ENCODE results near the gene CCDC194.
A peak's percentile ranks its signal among the peaks of the same experiment; 100 is the strongest.

The CCDC194 gene

GRCh38 chr19:17406046-17406886 is 12.3 kb upstream of the CCDC194 start:
- no peak for DNase-seq (ENCODE audit: low spot score)

DNA sequence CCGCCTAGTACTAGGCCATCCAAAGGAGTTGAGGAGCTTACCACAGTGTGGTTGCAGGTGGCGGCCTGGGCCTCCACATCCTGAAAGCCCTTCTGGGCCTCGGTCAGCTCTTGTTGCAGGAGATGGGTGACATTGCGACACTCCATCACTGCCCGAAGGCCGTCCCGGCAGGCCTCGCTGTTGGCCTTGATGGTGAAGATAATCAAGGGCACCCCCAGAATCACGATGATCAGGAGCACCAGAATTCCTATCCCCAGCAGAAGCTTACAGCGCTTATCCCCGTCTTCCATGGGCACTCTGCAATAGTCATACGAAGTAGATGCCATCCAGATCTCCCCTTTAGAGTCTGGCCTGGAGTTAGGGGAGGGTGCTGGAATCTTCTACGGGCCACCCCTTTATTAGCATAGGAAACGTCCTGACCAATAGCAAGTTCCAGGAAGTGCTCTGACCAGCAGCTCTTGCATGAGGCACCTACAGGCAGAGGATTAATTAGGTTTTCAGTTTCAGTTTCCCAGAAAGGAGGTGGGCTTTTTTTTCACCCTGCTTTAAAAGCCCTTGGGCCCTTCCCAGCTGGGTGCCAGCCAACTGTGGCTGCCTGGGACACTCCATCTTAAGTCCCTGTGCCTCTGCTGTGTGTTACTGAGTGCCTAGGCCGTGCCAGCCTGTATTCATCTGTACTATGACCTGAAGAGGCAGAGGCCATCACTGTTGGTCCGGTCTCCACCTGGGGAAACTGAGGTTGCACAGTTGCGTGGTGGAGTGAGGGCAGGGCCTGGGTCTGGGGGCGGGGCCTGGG is 11.5 kb upstream of the CCDC194 start, which contains the start of gene BST2:
TSS of gene BST2 (minus strand) at position 381 of the 796 bp plus-strand sequence. CDS start at position 326, 55 bp downstream.
- DNase-seq (ENCODE audit: low spot score), result peak; percentile 80

GRCh38 chr19:17404621-17405249 is 10.7 kb upstream of the CCDC194 start:
- no peak for DNase-seq (ENCODE audit: low spot score)

- DNase-seq (ENCODE audit: low spot score), result peak; percentile 55
Observed at GRCh38 chr19:17404015-17404414, 10.0 kb upstream of the CCDC194 start.

DNA sequence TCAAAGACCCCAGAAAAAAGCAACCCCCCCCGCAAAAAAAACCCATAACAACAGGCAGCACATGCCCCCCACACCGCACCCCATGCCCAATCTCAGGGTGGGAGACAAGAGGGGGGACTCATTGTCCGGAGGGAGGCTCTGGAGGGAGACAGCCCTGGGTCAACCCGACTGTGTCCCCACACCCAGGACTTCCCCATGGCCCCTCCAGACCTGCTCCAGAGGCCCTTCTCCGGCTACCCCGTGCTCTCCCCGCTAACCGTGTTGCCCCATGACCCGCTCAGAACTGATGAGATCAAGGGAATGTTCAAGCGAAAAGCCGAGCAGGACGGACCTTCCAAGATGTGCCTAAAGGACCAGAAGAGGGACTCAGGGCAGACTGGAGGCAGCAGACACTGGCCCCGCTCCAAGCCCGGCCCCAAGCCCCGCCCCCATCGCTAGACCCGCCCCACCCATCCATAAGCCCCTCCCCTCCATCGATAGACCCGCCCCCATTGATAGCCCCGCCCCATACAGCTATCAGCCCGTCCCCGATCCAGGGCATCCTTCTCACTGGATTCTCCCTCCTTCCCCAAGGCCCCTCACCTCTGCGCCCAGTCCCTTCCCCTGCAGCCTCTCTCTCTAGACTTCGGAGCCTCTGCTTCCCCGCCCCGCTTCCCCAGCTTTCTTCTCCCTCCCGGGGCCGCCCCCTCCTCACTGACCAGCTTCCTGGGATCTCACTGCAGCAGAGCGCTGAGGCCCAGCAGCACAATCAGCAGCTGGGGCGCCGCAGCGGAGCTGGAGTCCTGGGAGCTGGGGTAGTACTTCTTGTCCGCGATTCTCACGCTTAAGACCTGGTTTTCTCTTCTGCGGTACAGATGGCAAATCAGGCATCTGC is 9.2 kb upstream of the CCDC194 start:
- peak; percentile 93 for DNase-seq (ENCODE audit: low spot score)

DNA sequence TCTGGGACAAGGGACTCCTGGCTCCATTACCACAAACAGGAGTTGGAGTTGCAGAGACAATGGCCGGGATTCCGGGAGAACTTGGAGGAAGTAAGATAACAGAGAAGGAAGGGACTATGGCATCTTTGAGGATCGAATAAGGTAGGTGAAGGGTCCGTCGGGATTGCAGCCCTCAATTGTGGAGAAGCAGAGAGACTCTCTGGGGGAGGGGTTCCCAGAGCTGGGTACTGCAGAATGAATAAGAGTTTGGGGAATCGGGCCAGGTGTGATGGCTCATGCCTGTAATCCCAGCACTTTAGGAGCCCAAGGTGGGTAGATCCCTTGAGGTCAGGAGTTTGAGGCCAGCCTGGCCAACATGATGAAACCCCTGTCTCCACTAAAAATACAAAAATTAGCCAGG is 7.6 kb upstream of the CCDC194 start:
- DNase-seq (ENCODE audit: low spot score), result no peak

DNA sequence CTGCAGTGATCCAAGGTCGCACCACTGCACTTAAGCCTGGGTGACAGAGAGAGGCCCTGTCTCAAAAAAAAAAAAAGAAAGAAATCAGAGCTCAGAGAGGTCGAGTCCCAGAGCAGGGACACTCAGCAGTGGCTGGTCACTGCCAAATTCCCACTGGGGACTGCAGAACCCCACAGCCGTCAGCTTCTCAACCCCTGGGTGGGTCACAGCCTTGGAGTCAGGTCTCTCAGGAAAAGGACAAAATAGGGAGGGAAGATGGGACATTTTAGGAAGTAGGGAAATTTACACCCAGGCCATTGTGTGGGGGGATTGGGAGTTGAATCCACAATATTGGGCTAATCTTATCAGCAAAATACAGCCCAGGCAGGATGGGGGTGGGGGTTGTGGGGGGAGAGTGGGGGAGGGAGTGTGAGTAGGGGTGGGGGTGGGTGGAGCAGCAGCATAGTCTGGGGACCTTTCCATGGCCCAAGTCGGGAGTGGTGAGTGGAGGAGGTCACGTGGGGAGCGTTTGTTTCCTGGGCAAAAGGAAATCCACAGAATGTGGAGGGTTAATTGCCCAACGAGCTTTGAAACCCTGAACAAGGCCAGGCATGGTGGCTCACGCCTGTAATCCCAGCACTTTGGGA is 5.0 kb upstream of the CCDC194 start:
- DNase-seq (ENCODE audit: low spot score), result no peak

DNA sequence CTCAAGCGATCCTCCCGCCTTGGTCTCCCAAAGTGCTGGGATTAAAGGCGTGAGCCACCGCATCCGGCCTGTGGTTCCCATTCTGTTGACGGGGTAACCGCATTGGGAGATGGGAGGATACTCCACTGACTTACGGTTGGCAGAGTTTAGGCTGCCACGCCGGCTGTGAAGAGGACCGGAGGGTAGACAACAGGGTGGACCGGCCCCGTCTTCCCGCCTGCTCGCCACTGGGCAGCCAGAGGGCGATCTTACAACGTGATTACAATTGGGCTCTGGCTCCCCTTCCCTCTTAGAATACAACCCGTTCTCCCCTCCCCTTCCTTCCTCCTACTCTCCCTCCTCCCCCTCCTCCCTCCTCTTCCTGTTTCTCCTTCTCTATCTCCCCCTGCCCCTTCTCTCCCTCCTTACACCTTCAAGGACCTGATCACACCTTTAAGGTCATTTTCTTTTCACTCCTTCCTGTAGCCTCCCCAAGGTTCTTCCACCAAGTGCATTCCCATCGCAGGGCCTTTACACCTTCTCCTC is 957 bp upstream of the CCDC194 start:
- peak; percentile 79 for DNase-seq (ENCODE audit: low spot score)

DNA sequence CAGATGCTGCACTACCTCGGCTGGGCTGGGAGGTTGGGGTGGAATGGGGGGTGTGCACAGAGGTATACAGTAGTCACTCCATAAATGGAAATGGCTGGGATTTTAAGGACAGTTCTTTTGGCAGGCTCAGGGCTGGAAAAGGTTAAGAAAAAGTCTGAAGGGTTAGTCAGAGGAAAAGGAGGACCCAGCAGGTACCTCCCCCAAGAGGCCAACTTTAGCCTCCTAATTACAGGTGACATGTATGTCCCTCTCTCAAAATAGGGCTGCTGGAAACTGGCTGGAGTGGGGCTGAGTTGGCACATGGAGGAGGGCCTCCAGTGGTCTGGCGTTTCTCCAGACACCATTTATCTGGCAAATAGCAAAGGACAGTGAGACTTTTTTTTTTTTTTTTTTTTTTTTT is 994 bp downstream of the CCDC194 start:
- no peak for DNase-seq (ENCODE audit: low spot score)

GRCh38 chr19:17391371-17392151 is 2.4 kb downstream of the CCDC194 start:
- DNase-seq (ENCODE audit: low spot score), result no peak

- DNase-seq (ENCODE audit: low spot score), result peak; percentile 96
Observed at GRCh38 chr19:17390665-17391370, 3.2 kb downstream of the CCDC194 start.

- DNase-seq (ENCODE audit: low spot score), result no peak
Observed at GRCh38 chr19:17389957-17390664, 3.9 kb downstream of the CCDC194 start.

DNA sequence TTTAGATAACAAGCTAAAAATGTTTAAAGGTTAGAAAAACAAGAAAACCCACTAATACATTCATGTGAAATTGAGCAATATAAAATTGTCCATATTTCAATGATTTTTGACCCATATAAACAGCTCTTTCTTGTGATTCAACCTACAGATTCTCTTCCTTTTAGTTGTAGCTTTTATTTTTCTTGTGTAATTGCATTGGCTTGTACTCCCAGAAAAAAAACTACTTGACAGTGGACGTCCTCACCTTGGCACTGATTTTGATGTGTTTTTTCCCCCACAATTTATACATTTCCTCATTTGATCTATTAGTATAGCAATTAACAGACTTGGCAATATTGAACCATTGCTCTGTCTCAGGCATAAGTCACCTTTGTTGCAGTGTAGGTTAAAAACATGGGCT is 4.7 kb downstream of the CCDC194 start:
- DNase-seq (ENCODE audit: low spot score), result no peak

- DNase-seq (ENCODE audit: low spot score), result peak; percentile 81
Observed at GRCh38 chr19:17385878-17386611, 8.0 kb downstream of the CCDC194 start.

- no peak for DNase-seq (ENCODE audit: low spot score)
Observed at GRCh38 chr19:17380426-17381138, 13.4 kb downstream of the CCDC194 start.

GRCh38 chr19:17379221-17379631 is 14.8 kb downstream of the CCDC194 start:
- peak; percentile 76 for DNase-seq (ENCODE audit: low spot score)

DNA sequence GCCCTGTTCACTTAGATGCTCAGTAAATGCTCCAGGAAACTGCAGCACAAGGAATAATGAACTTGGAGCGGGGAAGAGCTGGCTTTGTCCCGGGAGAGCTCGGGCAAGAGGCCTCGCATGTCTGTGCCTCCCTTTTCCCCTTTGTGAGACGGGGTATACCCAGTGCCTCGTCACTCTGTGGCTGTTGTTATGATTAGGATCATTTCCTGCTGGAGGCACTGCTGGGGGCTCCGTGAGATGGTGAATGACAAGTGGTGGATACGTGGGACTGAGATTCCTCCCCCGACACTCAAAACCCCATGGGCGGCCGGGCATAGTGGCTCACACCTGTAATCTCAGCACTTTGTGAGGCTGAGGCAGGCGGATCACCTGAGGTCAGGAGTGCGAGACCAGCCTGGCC is 15.7 kb downstream of the CCDC194 start:
- DNase-seq (ENCODE audit: low spot score), result no peak

Data from iPS-NIHi11 (cell line).